IPS-NIHi11 (cell line): ENCODE results near the gene MBOAT7.
"Not testable (repeated sequence)": the region's sequence is repeated elsewhere in the genome, so short reads cannot be mapped to it uniquely, and the experiment has no call there.

ENCODE experiments used
- DNase-seq: peaks from one replicate; pipeline ENCODE4 v3.0.0; 2012; ENCODE audit warnings: mixed read lengths, low spot score

MBOAT7 gene

GRCh38 chr19:54209058-54209810, 19.9 kb upstream of the MBOAT7 start:
- DNase-seq = peak; percentile 38

GRCh38 chr19:54208784-54209057, 19.3 kb upstream of the MBOAT7 start:
- no peak for DNase-seq

DNA sequence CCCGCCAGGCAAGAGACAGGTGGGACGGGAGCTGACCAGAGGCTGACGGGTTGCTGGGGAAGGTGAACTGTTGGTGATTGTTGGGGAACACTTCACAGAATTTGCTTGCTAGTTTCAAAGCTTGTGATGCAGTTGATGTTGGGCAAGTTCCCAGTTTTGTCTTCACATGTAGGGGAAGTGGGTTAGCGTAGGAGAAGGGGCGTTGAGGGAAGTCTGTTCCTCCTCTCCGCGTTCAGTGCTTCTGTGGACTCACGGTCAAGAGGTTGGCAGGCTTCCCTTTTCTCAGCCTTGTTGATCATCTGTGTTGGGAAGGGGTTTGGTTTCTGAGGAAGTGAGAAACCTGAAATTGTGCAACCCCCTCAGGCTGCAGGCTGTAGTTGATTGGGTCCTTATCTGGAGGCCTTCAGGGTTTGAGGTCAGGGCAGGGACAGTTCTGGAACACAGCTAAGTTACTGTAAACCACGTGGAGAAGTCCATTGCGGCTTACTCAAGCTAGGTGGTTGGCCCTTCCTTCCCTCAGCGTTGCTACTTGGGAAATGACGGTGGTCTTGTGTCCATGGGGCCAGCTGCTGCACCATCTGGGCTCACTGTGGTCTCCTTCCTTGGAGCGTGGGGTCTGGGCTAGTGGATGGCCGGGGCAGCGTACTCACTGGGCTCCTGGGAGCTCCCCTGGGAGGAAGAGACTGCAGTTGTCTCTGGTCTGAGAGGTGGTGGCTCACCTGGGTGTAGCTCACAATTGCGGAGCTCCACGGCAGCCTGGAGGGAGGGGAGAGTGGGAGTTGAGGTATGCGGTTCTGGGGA, 18.8 kb upstream of the MBOAT7 start:
- no peak for DNase-seq

GRCh38 chr19:54207676-54207982, 18.2 kb upstream of the MBOAT7 start:
- DNase-seq = no peak

- DNase-seq = not testable (repeated sequence)
Measured at GRCh38 chr19:54207193-54207592, 17.8 kb upstream of the MBOAT7 start.

DNA sequence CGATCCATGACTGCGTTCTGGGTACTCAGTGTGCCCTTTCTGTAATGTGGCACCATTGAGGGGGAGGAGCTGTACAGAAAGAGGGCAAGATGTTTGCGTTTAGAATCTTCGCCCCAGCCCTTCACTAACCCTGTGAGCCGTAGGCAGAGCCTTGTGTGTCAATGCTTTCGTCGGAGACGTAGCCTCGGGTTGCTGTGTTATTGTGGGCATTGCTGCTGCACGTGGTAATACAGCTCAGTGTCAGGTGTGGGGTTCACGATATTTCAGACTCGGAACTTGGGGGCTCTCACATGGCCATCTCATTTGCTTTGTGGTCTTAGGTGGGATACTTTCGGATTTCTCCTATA, 17.4 kb upstream of the MBOAT7 start:
- DNase-seq = no peak

DNA sequence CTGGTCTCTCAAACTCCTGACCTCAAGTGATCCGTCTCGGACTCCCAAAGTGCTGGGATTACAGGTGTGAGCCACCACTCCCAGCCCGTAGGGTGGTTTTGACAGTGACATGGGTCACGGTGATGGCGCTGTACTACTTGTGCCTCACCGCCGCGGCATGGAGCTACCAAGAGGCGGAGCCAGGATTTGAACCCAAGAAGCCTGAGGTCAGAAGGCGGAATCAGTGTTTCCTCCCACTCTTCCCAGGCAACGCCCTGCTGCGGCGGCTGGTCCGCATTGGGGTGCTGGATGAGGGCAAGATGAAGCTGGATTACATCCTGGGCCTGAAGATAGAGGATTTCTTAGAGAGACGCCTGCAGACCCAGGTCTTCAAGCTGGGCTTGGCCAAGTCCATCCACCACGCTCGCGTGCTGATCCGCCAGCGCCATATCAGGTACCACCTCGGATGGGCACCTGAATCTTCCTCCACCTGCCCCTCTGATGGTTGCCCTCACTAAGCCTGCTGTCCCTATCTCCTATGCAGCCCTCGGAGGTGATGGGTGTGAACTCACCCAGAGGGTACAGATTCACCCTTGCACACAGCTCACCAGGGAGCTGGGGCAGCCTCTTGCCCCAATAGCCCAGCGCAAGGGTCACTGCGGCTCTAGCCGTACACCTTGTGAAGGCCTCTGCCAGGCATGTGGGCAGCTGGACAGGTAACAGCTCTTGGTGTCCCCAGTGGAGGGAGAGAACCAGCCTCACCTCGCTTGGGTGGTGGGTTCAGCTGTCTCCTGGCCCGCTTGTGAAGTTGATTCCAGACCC, 16.9 kb upstream of the MBOAT7 start:
- no peak for DNase-seq

GRCh38 chr19:54204767-54205468, 15.5 kb upstream of the MBOAT7 start:
- DNase-seq = no peak

DNA sequence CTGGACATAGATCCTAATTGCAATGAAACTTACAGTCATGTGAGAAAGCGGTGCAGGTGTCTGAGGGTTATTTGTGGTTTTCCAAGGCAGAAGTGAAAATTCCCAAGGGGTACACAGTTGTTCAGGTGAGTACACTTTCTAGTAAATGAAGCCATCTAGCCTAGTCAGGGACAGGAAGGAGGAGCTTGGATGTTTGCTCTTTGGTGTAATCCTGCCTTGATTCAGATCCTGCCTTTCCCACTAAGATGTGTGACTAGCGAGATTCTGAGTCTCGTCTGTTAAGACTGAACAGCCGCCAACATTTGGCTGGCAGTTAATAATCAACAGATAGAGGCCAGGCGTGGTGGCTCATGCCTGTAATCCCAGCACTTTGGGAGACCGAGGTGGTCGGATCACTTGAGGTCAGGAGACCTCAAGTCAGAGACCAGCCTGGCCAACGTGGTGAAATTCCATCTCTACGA, 13.8 kb upstream of the MBOAT7 start:
- DNase-seq = no peak

DNA sequence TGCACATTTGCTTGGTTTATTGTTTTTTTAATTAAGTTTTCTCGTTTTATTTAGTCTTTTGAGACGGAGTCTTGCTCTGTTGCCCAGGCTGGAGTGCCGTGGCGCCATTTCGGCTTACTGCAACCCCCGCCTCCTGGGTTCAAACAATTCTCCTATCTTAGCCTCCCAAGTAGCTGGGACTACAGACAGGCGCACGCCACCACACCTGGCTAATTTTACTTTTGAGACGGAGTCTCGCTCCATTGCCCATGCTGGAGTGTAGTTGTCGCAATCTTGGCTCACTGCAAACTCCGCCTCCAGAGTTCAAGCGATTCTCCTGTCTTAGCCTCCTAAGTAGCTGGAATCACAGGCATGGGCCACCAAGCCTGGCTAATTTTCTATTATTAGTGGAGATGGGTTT, 12.6 kb upstream of the MBOAT7 start:
- DNase-seq = no peak

DNA sequence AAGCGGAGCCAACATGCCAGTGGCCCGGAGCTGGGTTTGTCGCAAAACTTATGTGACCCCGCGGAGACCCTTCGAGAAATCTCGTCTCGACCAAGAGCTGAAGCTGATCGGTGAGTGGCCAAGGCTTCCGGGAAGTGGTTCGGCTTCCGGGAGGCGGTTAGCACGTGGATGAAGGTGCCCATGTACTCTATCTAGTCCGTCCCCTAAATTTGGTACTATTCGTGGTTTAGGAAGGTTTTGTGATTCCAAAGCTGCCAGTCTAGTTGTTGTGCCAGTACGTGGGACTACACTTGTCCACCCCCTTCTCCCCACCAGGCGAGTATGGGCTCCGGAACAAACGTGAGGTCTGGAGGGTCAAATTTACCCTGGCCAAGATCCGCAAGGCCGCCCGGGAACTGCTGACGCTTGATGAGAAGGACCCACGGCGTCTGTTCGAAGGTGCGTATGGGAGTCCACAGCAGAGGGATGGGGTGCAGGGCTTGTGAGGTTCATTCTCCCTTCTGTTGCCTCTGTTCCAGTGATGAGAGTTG, 11.9 kb upstream of the MBOAT7 start:
- DNase-seq = no peak

DNA sequence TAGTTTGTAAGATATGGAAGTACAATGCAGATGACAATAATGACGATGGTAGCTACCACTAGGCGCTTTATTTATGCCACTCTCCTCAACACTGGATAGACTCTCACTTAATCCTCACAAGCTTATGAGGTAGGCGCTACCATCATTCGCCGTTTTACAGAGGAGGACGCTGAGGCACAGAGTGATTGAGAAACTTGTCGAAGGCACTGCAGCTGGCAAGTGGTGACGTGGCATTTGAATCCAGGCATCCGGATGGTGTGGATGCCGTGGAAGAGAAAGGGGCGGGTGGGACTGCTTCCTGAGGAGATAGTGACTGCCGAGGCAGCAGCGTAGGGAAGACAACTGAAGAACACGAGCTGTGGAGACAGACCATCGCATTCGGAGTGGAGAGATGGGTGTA, 10.0 kb upstream of the MBOAT7 start:
- DNase-seq = no peak

DNA sequence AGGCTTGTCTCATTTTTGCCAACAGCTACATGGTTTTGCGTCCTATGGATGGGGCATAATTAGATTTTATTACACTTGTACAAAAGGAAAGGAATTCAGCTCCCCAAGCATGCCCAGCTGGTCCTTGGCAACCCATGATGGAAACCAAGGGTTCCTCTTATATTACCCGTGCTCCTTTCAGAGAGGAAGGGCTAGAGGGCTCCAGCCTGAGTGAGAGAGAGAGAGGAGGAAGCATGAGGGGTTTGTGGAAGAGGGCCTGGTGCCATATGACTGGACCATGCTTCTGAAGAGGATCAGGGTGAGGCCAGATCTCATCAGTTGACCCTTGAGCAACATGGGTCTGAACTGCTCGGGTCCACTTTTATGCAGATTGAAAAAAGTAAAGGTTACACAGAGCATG, 7.7 kb upstream of the MBOAT7 start:
- no peak for DNase-seq

DNA sequence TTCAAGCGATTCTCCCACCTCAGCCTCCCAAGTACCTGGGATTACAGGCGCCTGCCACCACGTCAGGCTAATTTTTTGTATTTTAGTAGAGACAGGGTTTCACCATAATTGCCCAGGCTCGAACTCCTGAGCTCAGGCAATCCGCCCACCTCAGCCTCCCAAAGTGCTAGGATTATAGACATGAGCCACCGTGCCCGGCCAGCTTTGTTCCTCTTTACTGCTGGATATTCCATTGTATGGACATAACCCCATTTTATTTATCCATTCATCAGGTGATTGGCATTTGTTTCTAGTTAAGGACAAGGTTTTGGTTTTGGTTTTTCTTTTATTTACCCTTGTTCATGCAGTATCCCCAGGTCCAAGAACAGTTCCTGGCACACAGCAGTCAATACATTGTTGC, 7.2 kb upstream of the MBOAT7 start:
- DNase-seq = no peak

DNA sequence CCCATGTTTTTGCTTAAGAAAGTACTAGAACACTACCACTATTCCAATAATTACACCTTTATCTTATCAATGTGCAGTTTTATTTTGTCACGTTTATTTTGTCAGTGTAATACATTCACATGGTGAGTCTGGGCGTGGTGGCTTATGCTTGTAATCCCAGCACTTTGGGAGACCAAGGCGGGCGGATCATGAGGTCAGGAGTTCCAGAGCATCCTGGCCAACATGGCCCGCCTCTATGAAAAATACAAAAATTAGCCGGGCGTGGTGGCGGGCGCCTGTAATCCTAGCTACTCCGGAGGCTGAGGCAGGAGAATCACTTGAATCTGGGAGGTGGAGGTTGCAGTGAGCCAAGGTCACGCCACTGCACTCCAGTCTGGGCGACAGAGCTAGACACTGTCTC, 5.1 kb upstream of the MBOAT7 start:
- DNase-seq = not testable (repeated sequence)

GRCh38 chr19:54193011-54193410, 3.6 kb upstream of the MBOAT7 start:
- no peak for DNase-seq

DNA sequence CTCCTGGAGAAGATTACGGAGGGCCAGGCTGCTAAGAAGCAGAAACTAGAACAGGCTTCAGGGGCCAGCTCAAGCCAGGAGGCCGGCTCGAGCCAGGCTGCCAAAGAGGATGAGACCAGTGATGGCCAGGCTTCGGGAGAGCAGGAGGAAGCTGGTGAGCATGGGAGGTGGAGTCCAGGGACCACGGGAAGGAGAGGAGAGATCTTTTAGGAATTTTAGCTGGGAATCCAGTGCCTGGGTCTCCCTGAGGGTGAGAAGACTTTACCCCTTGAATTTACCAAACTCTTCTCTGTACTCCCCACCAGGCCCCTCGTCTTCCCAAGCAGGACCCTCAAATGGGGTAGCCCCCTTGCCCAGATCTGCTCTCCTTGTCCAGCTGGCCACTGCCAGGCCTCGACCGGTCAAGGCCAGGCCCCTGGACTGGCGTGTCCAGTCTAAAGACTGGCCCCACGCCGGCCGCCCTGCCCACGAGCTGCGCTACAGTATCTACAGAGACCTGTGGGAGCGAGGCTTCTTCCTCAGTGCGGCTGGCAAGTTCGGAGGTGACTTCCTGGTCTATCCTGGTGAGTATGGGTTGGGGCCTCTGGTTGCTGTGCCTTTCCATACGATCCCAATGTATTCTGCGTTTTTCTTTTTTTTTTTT, 2.6 kb upstream of the MBOAT7 start:
- DNase-seq = no peak

DNA sequence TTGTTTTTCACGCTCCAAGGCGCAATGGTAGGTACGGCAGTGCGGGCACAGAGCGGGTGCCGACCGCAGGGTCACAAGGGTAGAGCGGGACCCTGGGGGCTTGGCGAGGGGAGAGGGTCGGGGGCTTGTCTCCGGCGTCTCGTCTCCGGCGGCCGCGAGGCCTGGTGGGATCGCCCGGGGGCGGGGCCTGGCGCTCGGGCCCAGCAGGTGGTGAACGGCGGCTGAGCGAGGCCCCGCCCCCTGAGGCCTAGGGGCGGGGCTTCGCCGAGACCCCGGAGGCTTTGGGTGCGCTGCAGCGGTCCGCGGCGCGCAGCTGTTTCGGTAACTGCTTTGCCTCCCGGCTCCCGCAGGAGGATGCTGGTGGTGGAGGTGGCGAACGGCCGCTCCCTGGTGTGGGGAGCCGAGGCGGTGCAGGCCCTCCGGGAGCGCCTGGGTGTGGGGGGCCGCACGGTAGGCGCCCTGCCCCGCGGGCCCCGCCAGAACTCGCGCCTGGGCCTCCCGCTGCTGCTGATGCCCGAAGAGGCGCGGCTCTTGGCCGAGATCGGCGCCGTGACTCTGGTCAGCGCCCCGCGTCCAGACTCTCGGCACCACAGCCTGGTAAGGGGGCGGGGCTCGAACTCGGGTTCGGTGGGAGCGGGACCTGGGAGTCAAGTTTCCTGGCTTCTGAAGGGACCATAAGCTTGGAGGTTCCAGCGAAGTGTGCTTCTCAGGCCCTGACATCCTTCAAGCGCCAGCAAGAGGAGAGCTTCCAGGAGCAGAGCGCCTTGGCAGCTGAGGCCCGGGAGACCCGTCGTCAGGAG, 1.8 kb upstream of the MBOAT7 start, which contains the start of gene TSEN34:
TSS of gene TSEN34 (plus strand) at position 298 of the 800 bp plus-strand sequence. CDS start at position 355, 57 bp downstream.
- DNase-seq = peak; percentile 70

DNA sequence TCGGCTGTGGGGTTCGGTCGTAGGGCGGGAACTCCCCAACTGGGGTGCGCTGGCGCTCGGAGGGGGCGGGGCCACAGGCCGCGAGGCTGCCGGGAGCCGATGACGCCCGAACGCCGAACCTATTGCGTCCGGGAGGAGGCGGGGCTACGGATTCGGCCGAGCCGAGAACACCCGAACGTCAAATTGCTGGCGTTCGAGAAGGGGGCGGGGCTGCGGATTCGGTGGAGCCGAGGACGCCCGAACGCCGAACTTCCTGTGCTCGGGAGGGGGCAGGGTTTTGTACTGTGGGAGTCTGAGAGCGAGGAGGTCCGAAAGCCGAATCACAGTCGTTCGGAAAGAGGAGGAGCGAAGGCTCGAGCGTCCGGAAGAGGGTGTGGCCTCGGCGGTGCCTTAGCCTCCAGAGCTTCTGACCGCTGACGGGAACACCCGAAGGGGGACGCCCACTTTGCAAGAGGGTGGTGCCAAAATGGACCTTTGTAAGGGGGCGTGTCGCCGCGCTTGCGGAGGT, 1.2 kb upstream of the MBOAT7 start:
- peak; percentile 69 for DNase-seq

DNA sequence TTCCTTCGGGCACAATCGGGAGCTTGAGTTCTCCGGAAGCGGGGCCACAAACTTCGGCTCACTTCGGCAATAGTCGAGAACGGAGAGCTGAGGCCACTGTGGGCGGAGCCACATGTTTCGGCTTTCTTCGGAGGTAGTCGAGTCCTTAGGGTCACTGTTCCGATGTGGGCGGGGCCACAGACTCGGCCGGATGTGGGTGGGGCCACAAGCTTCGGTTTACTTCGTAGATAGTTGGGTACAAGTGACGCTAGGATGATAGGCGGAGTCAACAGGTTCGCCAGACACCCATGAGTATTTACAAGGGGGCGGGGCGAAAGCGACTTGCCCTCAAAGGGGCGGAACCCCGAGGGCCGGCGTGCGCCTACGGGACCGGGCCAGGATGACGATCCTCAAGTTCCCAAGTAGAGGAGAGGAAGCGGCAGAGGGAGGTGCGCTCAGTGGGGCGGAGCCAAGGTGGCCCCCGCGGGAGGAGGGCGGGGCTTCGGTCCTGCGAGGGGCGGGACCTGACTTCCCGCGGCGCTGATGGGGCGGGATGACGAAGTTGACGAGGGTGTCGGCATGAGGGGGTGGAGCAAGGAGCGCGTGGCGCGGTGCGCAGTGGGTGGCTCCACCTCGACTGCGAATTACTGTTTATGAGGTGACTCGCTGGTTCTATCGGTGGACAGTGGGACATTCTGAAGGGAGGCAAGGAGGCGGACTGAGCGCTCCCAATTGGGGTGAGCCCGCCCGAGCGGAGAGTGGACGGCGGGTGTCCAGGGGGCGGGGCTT, 539 bp upstream of the MBOAT7 start:
- DNase-seq = no peak
